H9 (cell line): ENCODE results near the gene SPSB2. TPM values are rescaled to one million over a fixed set of nuclear protein-coding genes. Genes with fewer than 3 reads are reported as not detected.

Experiments used
- DNase-seq: peaks from one replicate; pipeline ENCODE4 v3.0.0-alpha.2; 2017
- H2AFZ ChIP-seq: one replicate; pipeline ENCODE4 v1.6.1; 2013; ENCODE audit warnings: mild to moderate bottlenecking, low read length, control low read depth, moderate library complexity
- H2AK5ac ChIP-seq: 2 replicates; pipeline ENCODE4 v1.6.1; 2013; ENCODE audit warnings: low read length, control low read depth, mixed read lengths; ENCODE audit not compliant: insufficient read length
- H2BK120ac ChIP-seq: one replicate; pipeline ENCODE4 v1.6.1; 2013; ENCODE audit warnings: low read depth, mild to moderate bottlenecking, low read length, control low read depth, inconsistent platforms; ENCODE audit not compliant: poor library complexity, severe bottlenecking
- H2BK12ac ChIP-seq: 2 replicates; pipeline ENCODE4 v1.6.1; 2013; ENCODE audit warnings: low read length, control low read depth, mixed read lengths, low read depth; ENCODE audit not compliant: insufficient read length
- H2BK15ac ChIP-seq: 2 replicates; pipeline ENCODE4 v1.6.1; 2013; ENCODE audit warnings: low read depth, low read length, control low read depth
- H2BK20ac ChIP-seq: one replicate; pipeline ENCODE4 v1.6.1; 2013; ENCODE audit warnings: low read depth, mild to moderate bottlenecking, low read length, control low read depth, inconsistent platforms; ENCODE audit not compliant: poor library complexity, severe bottlenecking
- H2BK5ac ChIP-seq: 2 replicates; pipeline ENCODE4 v1.6.1; 2013; ENCODE audit warnings: low read length, control low read depth, mixed read lengths; ENCODE audit not compliant: insufficient read length
- H3K14ac ChIP-seq: 2 replicates; pipeline ENCODE4 v1.6.1; 2013; ENCODE audit warnings: low read length, control low read depth; ENCODE audit not compliant: insufficient read depth
- H3K18ac ChIP-seq: 2 replicates; pipeline ENCODE4 v1.6.1; 2013; ENCODE audit warnings: low read depth, mild to moderate bottlenecking, mixed read lengths, low read length, control low read depth; ENCODE audit not compliant: insufficient read length
- H3K23ac ChIP-seq: 2 replicates; pipeline ENCODE4 v1.6.1; 2013; ENCODE audit warnings: low read length, control low read depth, mixed read lengths, low read depth; ENCODE audit not compliant: insufficient read length
- H3K23me2 ChIP-seq: 2 replicates; pipeline ENCODE4 v1.6.1; 2013; ENCODE audit warnings: low read depth, mild to moderate bottlenecking, mixed read lengths, low read length, control low read depth; ENCODE audit not compliant: insufficient read length, poor library complexity, severe bottlenecking
- H3K27ac ChIP-seq: 2 replicates; pipeline ENCODE4 v1.5.1; 2013; ENCODE audit warnings: low read length, control low read depth, mixed read lengths, low read depth; ENCODE audit not compliant: insufficient read length
- H3K27me3 ChIP-seq: 2 replicates; pipeline ENCODE4 v1.6.1; 2013; ENCODE audit warnings: low read length, control low read depth, inconsistent platforms; ENCODE audit not compliant: insufficient read depth
- H3K4ac ChIP-seq: 2 replicates; pipeline ENCODE4 v1.6.1; 2013; ENCODE audit warnings: low read depth, mild to moderate bottlenecking, control low read depth, inconsistent platforms, low read length, moderate library complexity
- H3K4me1 ChIP-seq: 2 replicates; pipeline ENCODE4 v1.6.1; 2013; ENCODE audit warnings: low read length, control low read depth, inconsistent platforms; ENCODE audit not compliant: insufficient read depth
- H3K4me2 ChIP-seq: 2 replicates; pipeline ENCODE4 v1.6.1; 2013; ENCODE audit warnings: low read length, control low read depth, mixed read lengths; ENCODE audit not compliant: insufficient read length, insufficient read depth
- H3K56ac ChIP-seq: 2 replicates; pipeline ENCODE4 v1.6.1; 2013; ENCODE audit warnings: low read depth, mild to moderate bottlenecking, mixed read lengths, low read length, control low read depth; ENCODE audit not compliant: insufficient read length
- H3K79me1 ChIP-seq: 2 replicates; pipeline ENCODE4 v1.6.1; 2013; ENCODE audit warnings: low read depth, mild to moderate bottlenecking, moderate library complexity, low read length, control low read depth, inconsistent platforms; ENCODE audit not compliant: insufficient read depth, poor library complexity, severe bottlenecking
- H3K79me2 ChIP-seq: 2 replicates; pipeline ENCODE4 v1.6.1; 2013; ENCODE audit warnings: low read length, control low read depth, inconsistent platforms; ENCODE audit not compliant: insufficient read depth
- H3K9ac ChIP-seq: 2 replicates; pipeline ENCODE4 v1.6.1; 2013; ENCODE audit warnings: low read length, control low read depth, mixed read lengths; ENCODE audit not compliant: insufficient read length; ENCODE audit errors: extremely low read depth
- H3K9me3 ChIP-seq: one replicate; pipeline ENCODE4 v1.6.1; 2013; ENCODE audit warnings: low read depth, low read length, inconsistent platforms; ENCODE audit not compliant: control insufficient read depth
- H3T11ph ChIP-seq: one replicate; pipeline ENCODE4 v1.6.1; 2013; ENCODE audit warnings: mild to moderate bottlenecking, low read length, control low read depth, inconsistent platforms
- H4K20me1 ChIP-seq: one replicate; pipeline ENCODE4 v1.6.1; 2013; ENCODE audit not compliant: control insufficient read depth, insufficient read length, insufficient read depth
- H4K5ac ChIP-seq: 2 replicates; pipeline ENCODE4 v1.6.1; 2013; ENCODE audit warnings: low read depth, mild to moderate bottlenecking, mixed read lengths, low read length, control low read depth; ENCODE audit not compliant: insufficient read length
- H4K8ac ChIP-seq: replicated peaks from 2 replicates; pipeline ENCODE4 v1.6.1; 2013; ENCODE audit warnings: low read length, control low read depth, mixed read lengths, low read depth; ENCODE audit not compliant: insufficient read length
- H4K91ac ChIP-seq: 2 replicates; pipeline ENCODE4 v1.6.1; 2013; ENCODE audit warnings: low read depth, mild to moderate bottlenecking, moderate library complexity, mixed read lengths, low read length, control low read depth; ENCODE audit not compliant: insufficient read length
- H3K27ac Mint-ChIP-seq, 3 experiments: 2 replicates in 2 of 3; 3 replicates in 1 of 3; pipeline ENCODE4 v1.8.0; 2020 to 2021; ENCODE audit warnings: mixed read lengths in 3 of 3, mild to moderate bottlenecking in 1 of 3, moderate library complexity in 1 of 3
- H3K27me3 Mint-ChIP-seq: 2 replicates; pipeline ENCODE4 v1.8.0; 2021; ENCODE audit warnings: low read depth, mild to moderate bottlenecking, moderate library complexity, mixed read lengths
- H3K36me3 Mint-ChIP-seq, 3 experiments: 2 replicates in 2 of 3; 3 replicates in 1 of 3; pipeline ENCODE4 v1.8.0; 2020 to 2021; ENCODE audit warnings: low read depth in 3 of 3, mixed read lengths in 3 of 3; ENCODE audit not compliant: insufficient read depth in 1 of 3
- H3K4me1 Mint-ChIP-seq, 2 experiments: 2 replicates each; pipeline ENCODE4 v1.8.0; 2020; ENCODE audit warnings: mixed read lengths in 2 of 2
- H3K4me3 Mint-ChIP-seq, 2 experiments: 2 replicates in 1 of 2; 3 replicates in 1 of 2; pipeline ENCODE4 v1.8.0; 2020 to 2021; ENCODE audit warnings: mild to moderate bottlenecking in 2 of 2, mixed read lengths in 2 of 2, moderate library complexity in 1 of 2
- H3K9me3 Mint-ChIP-seq, 2 experiments: 2 replicates in 1 of 2; 3 replicates in 1 of 2; pipeline ENCODE4 v1.8.0; 2020; ENCODE audit warnings: mild to moderate bottlenecking in 2 of 2, mixed read lengths in 2 of 2, moderate library complexity in 1 of 2
- WGBS: extraction: QIAGEN DNeasy Blood & Tissue Kit; methylation state at CpG from one replicate; pipeline ENCODE4 v1.1.7; 2013; ENCODE audit warnings: missing lambda C conversion rate, low lambda C conversion rate, mixed read lengths; ENCODE audit not compliant: insufficient read length; ENCODE audit errors: extremely low coverage; 5-methylcytosine and 5-hydroxymethylcytosine counted together
- total RNA-seq: library from RNA; stranded (reverse); gene quantifications from 2 replicates; pipeline ENCODE4 v1.2.1, GENCODE V29; 2021
- TF ChIP-seq, protein P1 (sequence below): fragments of 200-600 bp; sonication (generic); conservative IDR thresholded peaks from 3 replicates; pipeline ENCODE4 v1.8.0; 2021; ENCODE audit warnings: antibody characterized with exemption, mild to moderate bottlenecking

The SPSB2 gene
- total RNA-seq, 1 experiment from 2014 or later, result 13.7 TPM

DNA sequence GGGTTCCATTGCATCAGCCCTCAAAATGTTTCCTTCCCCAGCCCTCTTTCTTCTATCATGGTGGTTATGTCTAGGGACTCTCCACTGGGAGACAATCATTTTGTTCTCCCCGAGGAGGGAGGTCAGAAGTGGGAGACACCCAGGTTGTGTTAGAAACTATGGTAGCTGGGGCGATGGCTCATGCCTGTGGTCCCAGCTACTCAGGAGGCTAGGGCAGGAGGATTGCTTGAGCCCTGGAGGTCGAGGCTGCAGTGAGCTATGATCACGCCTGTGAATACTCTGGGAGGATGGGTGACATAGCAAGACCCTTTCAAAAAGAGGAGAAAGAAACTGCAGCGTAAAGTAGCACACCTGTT is 18.5 kb upstream of the SPSB2 start:
- H4K5ac ChIP-seq, result no peak overlapping the region
- H4K8ac ChIP-seq, result no peak overlapping the region
- no peak for DNase-seq
- Mint-ChIP-seq H3K9me3 (peaks cover 0 to 3% of the 10 kb centered on the region in 2 experiments; a peak in 2 of 5 replicates), H3K36me3 (peaks cover 0 to 12% (median 12%) of the 10 kb centered on the region in 3 experiments; a peak in 5 of 7 replicates), H3K27me3 (no peaks in the 10 kb centered on the region), H3K27ac (peak overlapping the region; percentile 78 to 86 (median 84); a peak in 6 of 7 replicates), H3K4me3 (peak overlapping the region; percentile 57 to 77), H3K4me1 (peaks cover 20 to 30% of the 10 kb centered on the region in 2 experiments)
- H3K23me2 ChIP-seq, result peaks cover 6% of the 10 kb centered on the region
- no peaks in the 10 kb centered on the region for H3K27me3 ChIP-seq
- H3K56ac ChIP-seq, result no peak overlapping the region
- 0 out of 2 replicates have a peak overlapping the region, but pooled peaks have one; percentile 98 for H2BK15ac ChIP-seq
- no peak overlapping the region for H3K27ac ChIP-seq
- no peak overlapping the region for H2BK120ac ChIP-seq
- peak overlapping the region; percentile 94 for H3K18ac ChIP-seq
- H3K79me2 ChIP-seq, result no peaks in the 10 kb centered on the region
- H3K9me3 ChIP-seq, result no peaks in the 10 kb centered on the region
- no peak overlapping the region for H3T11ph ChIP-seq
- H3K4me1 ChIP-seq, result peaks cover 3% of the 10 kb centered on the region; the same call in 1 of the 2 replicates
- H3K79me1 ChIP-seq, result no peaks in the 10 kb centered on the region
- no CpG with 5 or more reads among the region's 5 CpGs for WGBS
- H4K91ac ChIP-seq, result no peak overlapping the region
- H2BK12ac ChIP-seq, result peak overlapping the region; percentile 51
- H3K9ac ChIP-seq, result peak overlapping the region; percentile 77
- H2BK20ac ChIP-seq, result no peak overlapping the region
- H3K4me2 ChIP-seq, result peak overlapping the region; percentile 67
- H2BK5ac ChIP-seq, result no peak overlapping the region
- no peak overlapping the region for H2AK5ac ChIP-seq
- H3K23ac ChIP-seq, result no peak overlapping the region
- peak overlapping the region; percentile 92; the same call in 1 of the 2 replicates for H3K14ac ChIP-seq
- TF ChIP-seq, protein P1, sequence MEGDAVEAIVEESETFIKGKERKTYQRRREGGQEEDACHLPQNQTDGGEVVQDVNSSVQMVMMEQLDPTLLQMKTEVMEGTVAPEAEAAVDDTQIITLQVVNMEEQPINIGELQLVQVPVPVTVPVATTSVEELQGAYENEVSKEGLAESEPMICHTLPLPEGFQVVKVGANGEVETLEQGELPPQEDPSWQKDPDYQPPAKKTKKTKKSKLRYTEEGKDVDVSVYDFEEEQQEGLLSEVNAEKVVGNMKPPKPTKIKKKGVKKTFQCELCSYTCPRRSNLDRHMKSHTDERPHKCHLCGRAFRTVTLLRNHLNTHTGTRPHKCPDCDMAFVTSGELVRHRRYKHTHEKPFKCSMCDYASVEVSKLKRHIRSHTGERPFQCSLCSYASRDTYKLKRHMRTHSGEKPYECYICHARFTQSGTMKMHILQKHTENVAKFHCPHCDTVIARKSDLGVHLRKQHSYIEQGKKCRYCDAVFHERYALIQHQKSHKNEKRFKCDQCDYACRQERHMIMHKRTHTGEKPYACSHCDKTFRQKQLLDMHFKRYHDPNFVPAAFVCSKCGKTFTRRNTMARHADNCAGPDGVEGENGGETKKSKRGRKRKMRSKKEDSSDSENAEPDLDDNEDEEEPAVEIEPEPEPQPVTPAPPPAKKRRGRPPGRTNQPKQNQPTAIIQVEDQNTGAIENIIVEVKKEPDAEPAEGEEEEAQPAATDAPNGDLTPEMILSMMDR, result no peak
- H2AFZ ChIP-seq, result no peak overlapping the region
- H4K20me1 ChIP-seq, result no peaks in the 10 kb centered on the region
- H3K4ac ChIP-seq, result no peak overlapping the region
